PC-3 (cell line): Measurements from ENCODE around the gene FHL3. TPM values are rescaled to one million over a fixed set of nuclear protein-coding genes. Genes with fewer than 3 reads are reported as not detected.

Source experiments
- ATAC-seq: fragments of 200-7000 bp; cut with Tn5 transposase; 2 replicates; pipeline ENCODE4 v1.9.1; 2020; ENCODE audit warnings: mild to moderate bottlenecking, moderate library complexity
- BruUV-seq: library from RNA; stranded (reverse); fragments of 400-500 nt; replicated peaks from 2 replicates; lab custom pipeline; 2021; lab: Mats Ljungman, UMichigan
- CTCF ChIA-PET: fragments of 300-600 bp; sonication (Branson Sonifier 250); formaldehyde crosslinking; loops from one replicate; lab custom pipeline; 2022; ENCODE audit warnings: antibody characterized with exemption; lab: Charles Lee
- POLR2A ChIA-PET: fragments of 300-600 bp; sonication (Branson Sonifier 250); formaldehyde crosslinking; loops from one replicate; lab custom pipeline; 2022; ENCODE audit warnings: antibody characterized with exemption; ENCODE audit not compliant: unreplicated experiment; lab: Charles Lee
- DNase-seq: peaks from one replicate; pipeline ENCODE4 v3.0.0-alpha.2; 2015
- H2AFZ ChIP-seq: fragments of 300-600 bp; sonication (generic); 2 replicates; pipeline ENCODE4 v1.6.0; 2016; ENCODE audit warnings: antibody characterized with exemption, low read length
- H3F3A ChIP-seq: fragments of 300-600 bp; sonication (generic); one replicate; pipeline ENCODE4 v1.6.0; 2017; ENCODE audit warnings: antibody characterized with exemption, low read length, control low read depth, mild to moderate bottlenecking; ENCODE audit not compliant: unreplicated experiment
- H3K27ac ChIP-seq: fragments of 300-600 bp; sonication (generic); 2 replicates; pipeline ENCODE4 v1.5.1; 2016; ENCODE audit warnings: mild to moderate bottlenecking, low read length
- H3K27me3 ChIP-seq: fragments of 300-600 bp; sonication (generic); 2 replicates; pipeline ENCODE4 v1.6.1; 2016; ENCODE audit warnings: low read length, mixed read lengths
- H3K36me3 ChIP-seq: fragments of 300-600 bp; sonication (generic); 2 replicates; pipeline ENCODE4 v1.6.1; 2016; ENCODE audit warnings: low read depth, mixed run types, low read length, mixed read lengths
- H3K4me1 ChIP-seq: fragments of 300-600 bp; sonication (generic); 2 replicates; pipeline ENCODE4 v1.5.1; 2016; ENCODE audit warnings: low read length; ENCODE audit not compliant: insufficient read depth
- H3K4me2 ChIP-seq: fragments of 300-600 bp; sonication (generic); 2 replicates; pipeline ENCODE4 v1.6.0; 2016; ENCODE audit warnings: low read length
- H3K4me3 ChIP-seq: fragments of 300-600 bp; sonication (generic); 2 replicates; pipeline ENCODE4 v1.5.1; 2016; ENCODE audit warnings: mild to moderate bottlenecking, low read length, mixed read lengths
- H3K79me2 ChIP-seq: fragments of 300-600 bp; sonication (generic); 2 replicates; pipeline ENCODE4 v1.6.1; 2017; ENCODE audit warnings: low read length, mixed read lengths
- H3K9ac ChIP-seq: fragments of 300-600 bp; sonication (generic); 2 replicates; pipeline ENCODE4 v1.6.0; 2016; ENCODE audit warnings: mild to moderate bottlenecking, low read length
- H3K9me2 ChIP-seq: fragments of 300-600 bp; sonication (generic); replicated peaks from 2 replicates; pipeline ENCODE4 v1.6.1; 2016; ENCODE audit warnings: mixed run types, low read length, mixed read lengths
- H3K9me3 ChIP-seq: fragments of 300-600 bp; sonication (generic); 2 replicates; pipeline ENCODE4 v1.6.1; 2016; ENCODE audit warnings: low read length, mixed read lengths
- H4K20me1 ChIP-seq: fragments of 300-600 bp; sonication (generic); 2 replicates; pipeline ENCODE4 v1.6.1; 2016; ENCODE audit warnings: low read length, mixed read lengths
- CTCF ChIP-seq: fragments of 300-600 bp; sonication (generic); conservative IDR thresholded peaks from 2 replicates; pipeline ENCODE4 v1.5.1; 2017; ENCODE audit warnings: antibody characterized with exemption, low read depth, mild to moderate bottlenecking, low read length
- EZH2 ChIP-seq: fragments of 300-600 bp; sonication (generic); IDR thresholded peaks from one replicate; pipeline ENCODE4 v1.6.1; 2017; ENCODE audit warnings: antibody characterized with exemption, mild to moderate bottlenecking, low read length; ENCODE audit not compliant: unreplicated experiment
- EZH2phosphoT487 ChIP-seq: fragments of 300-600 bp; sonication (generic); IDR thresholded peaks from 2 replicates; pipeline ENCODE4 v1.6.1; 2018; ENCODE audit warnings: mild to moderate bottlenecking, antibody characterized with exemption, low read length, borderline replicate concordance
- intact Hi-C: fragments of 100-400 bp; cut with micrococcal nuclease; formaldehyde crosslinking; loops from 2 replicates; pipeline ENCODE4 v1.9.0; 2023
- total RNA-seq: library from RNA; depleted of rRNA; stranded (reverse); fragments of >200 nt; gene quantifications from 2 replicates; pipeline ENCODE4 v1.2.3, GENCODE V29; 2014

FHL3 gene
- total RNA-seq, 1 experiment from 2014 or later: 6.3 TPM

GRCh38 chr1:38009088-38009840, 4.0 kb upstream of the FHL3 start:
- no peaks in the 10 kb centered on the region for H3F3A ChIP-seq
- CTCF ChIA-PET: no interaction called here
- 0 out of 2 replicates have a peak, but pooled peaks cover 4% of the 10 kb centered on the region for H4K20me1 ChIP-seq
- H3K9me2 ChIP-seq: no peaks in the 10 kb centered on the region
- no peak for TF ChIP-seq CTCF
- TF ChIP-seq EZH2: no peak
- TF ChIP-seq EZH2phosphoT487: no peak
- H3K4me3 ChIP-seq: no peak overlapping the region
- peaks cover 11% of the 10 kb centered on the region for H3K4me1 ChIP-seq
- H3K36me3 ChIP-seq: no peaks in the 10 kb centered on the region
- H3K27me3 ChIP-seq: no peaks in the 10 kb centered on the region
- POLR2A ChIA-PET: no interaction called here
- H3K4me2 ChIP-seq: no peak overlapping the region
- H3K79me2 ChIP-seq: peaks cover 23% of the 10 kb centered on the region
- no peak overlapping the region for H3K27ac ChIP-seq
- H3K9me3 ChIP-seq: no peaks in the 10 kb centered on the region
- no TSS peak for BruUV-seq
- no peak overlapping the region for H2AFZ ChIP-seq
- no peak for ATAC-seq
- H3K9ac ChIP-seq: no peak overlapping the region
- intact Hi-C loops: no loop called here
- no peak for DNase-seq

GRCh38 chr1:38006008-38006828, 904 bp upstream of the FHL3 start:
- H3K4me3 ChIP-seq: no peak overlapping the region; the same call in 1 of the 2 replicates
- H3K27ac ChIP-seq: no peak overlapping the region
- H3K79me2 ChIP-seq: peaks cover 15% of the 10 kb centered on the region; the same call in 1 of the 2 replicates
- CTCF ChIA-PET: no interaction called here
- intact Hi-C loops: no loop called here
- TF ChIP-seq EZH2phosphoT487 (no peak), EZH2 (no peak), CTCF (no peak)
- H3K9me2 ChIP-seq: no peaks in the 10 kb centered on the region
- no peak overlapping the region for H3K9ac ChIP-seq
- DNase-seq: no peak
- H3K9me3 ChIP-seq: no peaks in the 10 kb centered on the region
- BruUV-seq: no TSS peak
- peak overlapping the region; percentile 79 for H2AFZ ChIP-seq
- no peak for ATAC-seq
- no peaks in the 10 kb centered on the region for H3K36me3 ChIP-seq
- no peaks in the 10 kb centered on the region for H3K27me3 ChIP-seq
- H3F3A ChIP-seq: no peaks in the 10 kb centered on the region
- POLR2A ChIA-PET: no interaction called here
- H4K20me1 ChIP-seq: no peaks in the 10 kb centered on the region
- peaks cover 13% of the 10 kb centered on the region for H3K4me1 ChIP-seq
- H3K4me2 ChIP-seq: peak overlapping the region; percentile 78
